ENCODE data around the gene AEBP1.

The AEBP1 gene

DNA sequence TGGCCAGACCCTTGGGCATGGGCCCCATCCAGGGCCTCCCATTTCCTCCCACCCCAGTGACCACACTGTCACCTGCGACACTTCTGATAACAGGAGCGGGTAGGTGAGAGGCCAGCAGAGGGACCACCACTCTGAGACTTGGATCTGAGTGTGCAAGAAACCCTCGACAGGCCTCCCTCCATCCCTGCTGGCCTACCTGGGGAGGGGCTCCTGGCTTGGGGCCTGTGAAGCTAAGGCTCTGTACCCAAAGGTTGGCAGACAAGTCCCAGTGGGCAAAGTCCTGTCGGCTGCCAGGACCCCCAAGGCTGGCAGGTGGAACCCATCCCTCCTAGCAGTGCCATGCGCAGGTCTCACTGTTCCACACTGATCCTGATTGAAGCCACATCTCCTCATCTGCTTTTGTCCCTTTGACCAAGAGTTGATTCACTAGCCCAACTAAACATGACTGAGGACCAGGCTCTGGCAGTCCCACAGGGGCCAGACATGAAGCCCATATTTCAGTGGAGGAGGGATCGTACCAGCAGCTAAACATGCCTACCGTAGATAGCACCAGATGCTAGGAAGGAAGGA is 37.6 kb upstream of the AEBP1 start:
- no peak for DNase-seq (ENCODE audit: low spot score)

DNA sequence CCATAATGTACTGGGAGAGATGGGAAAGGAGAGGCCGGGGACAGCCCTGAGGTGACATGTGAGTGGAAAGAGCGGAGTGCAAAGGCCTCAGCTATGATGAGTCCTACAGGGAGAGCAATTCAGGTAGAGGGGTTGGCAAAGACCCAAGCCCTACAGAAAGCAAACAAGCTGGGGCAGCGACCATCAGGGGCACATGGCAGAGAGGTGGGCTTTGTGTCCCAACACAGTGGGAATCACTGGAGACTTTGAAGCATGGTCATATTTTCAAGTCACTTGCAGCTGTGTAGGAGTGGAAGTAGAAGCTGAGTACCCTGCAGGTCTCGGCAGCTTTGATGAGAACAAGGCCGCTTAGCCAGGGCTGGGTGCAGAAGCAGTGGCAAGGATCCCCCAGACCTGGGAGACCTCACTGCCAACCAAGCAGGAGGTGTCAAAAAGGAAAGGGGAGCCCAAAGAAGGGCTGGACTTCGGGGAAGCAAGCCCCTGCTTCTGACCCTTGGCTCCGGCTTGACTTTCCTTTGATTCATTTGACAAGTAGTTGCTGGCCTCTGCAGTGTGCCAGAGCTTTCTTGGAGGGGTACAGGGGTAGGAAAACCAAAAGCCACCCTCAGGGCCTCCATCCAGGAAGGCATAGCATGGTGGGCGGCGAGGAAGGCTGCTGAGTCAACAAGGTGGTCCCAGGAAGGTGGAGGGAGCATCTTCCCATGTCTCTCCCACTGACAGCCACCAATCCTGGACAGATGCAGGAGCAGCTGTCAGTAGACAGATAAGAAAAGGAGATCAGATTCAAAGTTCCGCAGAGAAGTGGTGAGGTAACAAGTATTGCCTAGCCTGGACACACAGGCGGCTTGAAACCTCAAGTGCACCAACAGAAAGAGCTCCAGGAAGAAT is 36.8 kb upstream of the AEBP1 start:
- DNase-seq (ENCODE audit: low spot score): no peak

DNA sequence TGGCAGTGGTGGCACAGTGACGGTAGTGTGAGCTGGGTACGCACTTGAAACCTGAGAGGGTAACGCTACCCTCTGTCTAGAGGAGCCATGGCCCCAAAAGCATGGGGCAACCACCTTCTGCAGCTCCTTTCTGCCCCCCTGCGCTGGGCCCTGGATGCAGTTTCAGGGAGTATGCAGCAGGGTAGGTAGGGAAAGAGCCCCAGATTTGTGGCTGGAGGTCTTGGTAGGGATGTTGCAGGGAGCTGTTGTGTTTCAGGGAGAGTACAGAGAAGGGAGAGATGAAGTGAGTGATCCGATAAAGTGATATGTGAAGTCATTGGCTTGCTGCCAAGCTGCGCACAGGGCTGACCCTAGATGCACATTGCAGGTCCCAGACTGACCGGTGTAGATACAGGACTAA is 36.1 kb upstream of the AEBP1 start:
- DNase-seq (ENCODE audit: low spot score): no peak

DNA sequence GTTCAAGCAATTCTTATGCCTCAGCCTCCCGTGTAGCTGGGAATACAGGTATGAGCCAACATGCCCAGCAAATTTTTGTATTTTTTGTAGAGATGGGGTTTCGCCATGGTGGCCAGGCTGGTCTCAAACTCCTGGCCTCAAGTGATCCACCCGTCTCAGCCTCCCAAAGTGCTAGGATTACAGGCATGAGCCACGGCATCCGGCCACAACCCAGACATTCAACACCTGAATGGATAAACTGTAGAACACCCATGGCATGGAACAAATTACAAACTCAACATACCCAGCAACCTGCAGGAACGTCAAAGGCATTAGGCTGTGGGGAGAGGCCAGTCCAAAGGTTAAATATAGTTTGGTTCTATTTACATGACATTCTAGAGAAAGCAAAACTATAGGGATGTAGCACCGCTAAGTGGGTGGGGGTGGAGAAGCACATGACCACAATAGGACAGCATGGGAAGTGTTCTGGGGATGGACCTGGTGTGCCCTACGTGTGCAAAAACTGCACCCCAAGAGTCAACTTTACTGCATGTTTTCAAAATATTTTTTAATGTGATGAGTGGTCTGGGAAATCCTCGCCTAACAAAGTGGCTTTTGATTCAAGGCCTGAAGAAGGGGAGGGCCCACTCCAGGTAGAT is 32.3 kb upstream of the AEBP1 start:
- no peak for DNase-seq (ENCODE audit: low spot score)

DNA sequence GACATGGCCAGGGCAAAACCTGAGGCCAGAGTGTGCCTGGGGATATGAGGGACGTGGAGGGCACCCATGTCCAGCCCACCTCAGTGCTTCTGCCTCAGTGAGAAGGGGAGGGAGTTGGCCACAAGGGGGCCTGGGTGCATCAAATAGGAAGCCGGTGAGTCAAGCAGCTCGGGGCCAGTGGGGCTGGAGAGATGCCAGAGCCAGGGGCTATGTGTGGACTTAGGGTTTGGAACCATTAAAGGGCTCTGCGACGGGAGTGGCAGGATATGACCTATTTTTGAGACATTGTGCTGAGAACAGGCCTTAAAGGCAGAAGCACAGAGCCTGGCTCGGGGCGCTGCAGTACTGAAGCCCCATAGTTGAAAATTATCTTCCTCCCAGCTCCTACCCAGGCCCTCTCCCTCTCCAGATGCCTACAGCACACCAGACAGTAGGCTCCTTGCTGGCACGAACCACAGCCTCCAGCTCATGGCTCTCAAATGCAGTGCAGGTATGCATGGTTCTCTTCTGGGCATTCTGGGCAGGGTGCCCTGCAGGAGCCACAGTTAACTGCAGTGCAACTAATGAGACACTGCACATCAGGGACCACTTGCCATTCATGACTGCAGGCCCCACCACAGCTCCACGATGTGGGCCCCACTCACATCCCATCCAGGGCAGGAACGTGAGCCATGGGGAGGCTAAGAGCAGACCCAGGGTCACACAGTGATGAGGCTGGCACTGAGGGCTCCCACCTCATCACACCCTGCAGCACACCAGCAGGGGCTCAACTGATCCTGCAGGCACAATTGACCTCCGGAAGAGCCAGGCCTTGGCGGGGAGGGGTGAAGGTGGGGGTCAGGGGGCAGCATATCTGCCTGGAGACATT is 31.5 kb upstream of the AEBP1 start:
- no peak for DNase-seq (ENCODE audit: low spot score)

DNA sequence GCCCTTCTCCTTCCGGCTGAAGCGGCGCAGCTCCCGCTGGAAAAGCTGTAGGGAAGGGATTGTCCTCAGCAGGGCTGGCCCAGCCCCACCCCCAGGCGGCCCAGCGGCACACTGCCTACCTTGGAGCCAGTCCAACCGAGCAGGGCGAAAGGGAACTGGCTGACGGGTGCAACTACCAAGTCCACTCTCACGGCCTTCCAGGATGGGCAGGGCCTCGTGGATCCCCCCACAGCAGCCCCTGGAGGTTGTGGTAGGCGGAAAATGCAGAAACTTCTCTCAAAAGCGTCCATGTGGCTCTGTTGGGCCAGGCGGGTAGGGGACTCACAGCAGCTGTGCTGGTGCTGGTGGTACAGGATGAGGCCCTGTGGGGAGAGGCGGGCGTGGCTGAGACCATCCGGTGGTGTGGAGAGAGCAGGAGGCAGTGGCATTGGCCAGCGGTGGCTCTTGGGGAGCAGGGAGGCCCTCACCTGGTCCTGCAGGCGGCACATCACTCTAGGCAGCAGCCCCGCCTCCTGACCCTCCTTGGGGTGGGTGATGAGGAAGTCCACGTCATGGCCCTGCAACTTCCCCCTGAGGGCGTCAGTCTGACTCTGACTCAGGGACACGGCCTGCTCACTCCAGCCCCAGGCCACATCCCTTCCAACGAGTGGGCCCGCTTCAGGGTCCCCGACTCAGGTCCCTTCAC is 30.3 kb upstream of the AEBP1 start:
- DNase-seq (ENCODE audit: low spot score): peak; percentile 74

DNA sequence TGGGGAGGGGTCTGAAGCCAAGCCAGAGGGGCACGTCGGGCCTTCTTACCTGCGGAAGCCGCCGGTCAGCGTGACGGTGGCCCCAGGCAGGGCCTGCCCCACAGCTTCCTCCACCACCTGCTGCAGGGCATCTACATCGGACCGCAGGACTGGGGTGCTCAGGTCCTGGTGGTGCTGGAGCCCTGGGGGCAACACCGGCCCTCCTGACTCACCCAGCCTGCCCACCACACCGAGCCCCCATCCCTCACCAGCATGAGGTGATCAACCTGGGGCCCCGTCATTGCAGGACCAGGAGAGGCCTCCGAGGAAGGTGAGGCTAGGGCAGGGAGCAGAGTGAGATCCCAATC is 29.8 kb upstream of the AEBP1 start:
- DNase-seq (ENCODE audit: low spot score): no peak

DNA sequence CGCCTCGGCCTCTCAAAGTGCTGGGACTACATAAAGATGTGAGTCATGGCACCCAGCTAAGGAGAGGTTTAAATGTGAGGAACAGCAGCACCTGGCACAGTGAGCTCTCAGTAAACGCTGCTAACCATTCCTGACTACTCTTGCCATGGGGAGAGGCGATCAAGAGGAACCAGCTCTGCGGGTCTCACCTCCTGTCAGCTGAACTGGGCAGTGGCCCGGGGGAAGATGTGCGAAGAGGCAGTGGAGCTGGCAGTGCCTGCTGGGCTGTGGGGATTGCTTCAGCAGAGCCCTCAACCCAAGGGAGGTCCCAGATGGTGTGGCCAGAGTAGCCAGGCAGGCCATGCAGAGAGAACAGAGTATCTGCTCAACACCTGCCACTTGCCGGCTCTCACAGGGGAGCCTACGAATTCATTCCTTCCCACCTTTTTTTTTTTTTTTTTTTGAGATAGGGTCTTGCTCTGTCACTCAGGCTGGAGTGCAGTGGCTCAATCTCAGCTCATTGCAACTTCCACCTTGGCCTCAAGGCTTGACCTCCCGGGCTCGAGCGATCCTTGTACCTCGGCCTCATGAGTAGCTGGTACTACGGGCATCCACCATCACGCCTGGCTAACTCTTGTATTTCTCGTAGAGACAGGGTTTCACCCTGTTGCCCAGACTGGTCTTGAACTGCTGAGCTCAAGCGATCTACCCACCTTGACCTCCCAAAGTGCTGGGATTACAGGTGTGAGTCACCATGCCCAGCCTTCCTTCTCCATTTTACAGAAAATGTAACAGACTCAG is 28.7 kb upstream of the AEBP1 start:
- no peak for DNase-seq (ENCODE audit: low spot score)

DNA sequence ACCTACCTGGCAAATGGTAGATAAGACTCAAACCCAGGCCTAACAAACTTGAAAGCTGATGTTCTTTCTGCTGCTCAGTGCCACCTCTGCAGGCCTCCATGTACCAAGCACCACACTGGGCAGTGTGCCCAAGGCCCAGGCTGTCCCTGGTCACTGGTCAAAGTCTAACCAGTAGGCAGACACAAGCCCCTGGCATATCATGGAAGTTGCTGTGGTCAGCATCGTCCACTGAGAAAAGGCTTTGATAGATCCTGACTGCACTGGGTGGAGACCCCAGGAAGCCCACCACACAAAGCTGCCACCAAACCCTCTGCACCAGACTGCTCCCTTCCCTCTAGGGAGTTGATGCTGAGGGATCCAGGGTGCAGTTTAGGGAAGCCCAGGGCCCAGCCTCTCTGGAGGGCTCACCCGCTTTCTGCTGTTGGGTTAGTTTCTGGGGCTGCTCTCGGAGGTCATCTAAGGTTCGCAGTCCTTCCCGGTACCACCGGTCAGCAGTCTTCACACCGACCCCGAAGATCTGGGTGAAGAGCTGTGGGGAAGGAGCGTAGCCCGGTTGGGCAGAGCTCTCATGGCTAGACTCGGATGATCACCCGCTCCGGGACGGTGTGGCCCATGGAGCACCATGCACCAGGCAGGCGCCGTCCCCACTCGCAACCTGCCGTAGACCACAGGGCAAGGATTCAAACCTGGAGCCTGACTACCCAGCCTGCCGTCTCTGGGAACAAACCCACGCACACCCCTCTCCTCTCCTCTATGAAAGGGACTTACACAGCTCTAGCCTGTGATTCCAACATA is 27.8 kb upstream of the AEBP1 start:
- no peak for DNase-seq (ENCODE audit: low spot score)

DNA sequence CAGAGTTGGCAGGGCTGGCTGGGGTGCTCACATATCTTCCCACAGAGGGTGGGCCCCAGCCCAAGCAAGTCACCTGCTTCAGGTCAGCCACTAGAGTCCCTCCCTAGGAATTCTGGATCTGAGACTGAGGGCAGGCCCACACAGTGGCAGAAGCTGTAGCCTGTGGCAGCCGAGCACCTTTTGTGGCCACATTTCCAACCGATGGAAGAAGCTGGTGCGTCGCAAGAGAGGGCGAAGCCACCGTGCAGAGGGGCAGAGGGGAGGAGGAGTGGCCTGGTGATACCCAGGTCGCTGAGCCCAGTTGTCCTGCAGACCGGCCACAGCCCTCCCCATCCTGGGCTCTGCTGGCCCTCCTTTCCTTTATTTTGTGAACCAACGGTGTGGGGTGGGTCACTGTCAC is 27.1 kb upstream of the AEBP1 start:
- DNase-seq (ENCODE audit: low spot score): no peak

DNA sequence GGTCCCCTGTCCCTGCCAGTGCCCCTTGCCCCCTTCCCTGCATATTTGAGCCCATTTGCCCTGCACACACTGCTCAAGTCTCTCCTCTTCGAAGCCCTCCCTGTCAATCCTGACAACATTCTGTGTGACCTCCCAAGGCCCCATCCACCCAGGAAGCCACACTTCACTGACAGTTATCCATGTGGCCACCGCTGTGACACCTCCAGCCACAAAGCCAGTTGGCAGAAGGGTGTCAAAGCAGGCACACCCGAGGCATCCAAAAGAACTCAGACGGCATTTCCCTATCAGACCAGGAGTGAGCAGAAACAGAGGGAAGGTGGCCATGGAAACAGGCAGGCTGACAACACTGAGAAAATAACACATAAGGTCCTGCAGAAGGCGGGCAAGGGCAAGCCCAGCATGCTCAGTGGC is 26.5 kb upstream of the AEBP1 start:
- no peak for DNase-seq (ENCODE audit: low spot score)

DNA sequence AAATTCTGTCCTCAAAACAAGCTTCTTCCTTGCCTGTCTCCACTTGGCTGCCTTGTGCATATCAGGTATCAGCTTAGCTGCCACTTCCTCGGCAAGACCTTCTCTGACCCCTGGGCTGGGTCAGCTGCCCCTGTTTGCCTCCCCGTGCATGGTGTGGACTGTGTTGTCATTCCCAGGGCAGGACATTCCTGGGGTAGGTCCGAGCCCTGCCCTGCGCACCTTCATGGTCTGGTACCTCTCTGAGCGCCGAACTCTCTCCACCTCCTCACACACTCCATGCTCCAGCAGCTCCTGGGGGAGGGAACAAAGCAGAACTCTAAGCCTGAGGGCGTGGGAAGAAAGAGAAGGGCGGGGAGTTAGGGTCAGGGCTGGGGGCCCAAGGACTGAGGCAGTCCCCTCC is 25.6 kb upstream of the AEBP1 start:
- DNase-seq (ENCODE audit: low spot score): no peak

DNA sequence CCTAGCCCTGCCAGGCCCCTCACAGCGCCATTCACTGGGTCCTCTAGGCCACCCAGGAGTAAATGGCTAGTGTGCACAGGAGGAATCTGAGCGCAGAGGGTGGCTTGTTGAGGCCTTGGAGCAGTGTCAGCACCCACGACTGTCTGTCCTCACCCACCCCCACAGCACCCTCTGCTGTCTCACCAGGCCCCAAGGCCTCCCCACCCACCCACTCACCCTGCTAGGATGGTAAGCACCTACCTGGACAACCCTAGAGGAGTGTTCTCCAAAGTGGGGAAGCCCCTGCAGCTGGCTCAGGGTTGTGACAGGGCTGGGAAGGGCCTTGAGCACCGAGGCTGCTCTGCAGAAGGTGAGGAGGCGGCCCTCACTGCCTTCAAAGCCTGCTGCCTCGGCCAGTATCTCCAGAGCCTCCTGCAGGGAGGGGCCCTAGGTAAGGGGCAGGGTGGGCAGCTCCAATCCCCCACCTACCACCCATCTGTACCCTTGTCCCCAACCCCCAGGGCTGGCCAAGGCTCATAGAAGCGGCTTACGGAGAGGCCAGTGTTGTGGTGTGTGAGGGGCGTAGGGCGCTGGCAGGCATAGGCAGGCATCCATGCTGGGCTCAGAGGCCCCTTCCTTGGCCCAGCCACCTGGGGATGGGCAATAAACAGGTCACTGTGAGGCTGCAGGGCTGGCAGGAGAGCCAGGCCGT is 24.7 kb upstream of the AEBP1 start:
- no peak for DNase-seq (ENCODE audit: low spot score)

DNA sequence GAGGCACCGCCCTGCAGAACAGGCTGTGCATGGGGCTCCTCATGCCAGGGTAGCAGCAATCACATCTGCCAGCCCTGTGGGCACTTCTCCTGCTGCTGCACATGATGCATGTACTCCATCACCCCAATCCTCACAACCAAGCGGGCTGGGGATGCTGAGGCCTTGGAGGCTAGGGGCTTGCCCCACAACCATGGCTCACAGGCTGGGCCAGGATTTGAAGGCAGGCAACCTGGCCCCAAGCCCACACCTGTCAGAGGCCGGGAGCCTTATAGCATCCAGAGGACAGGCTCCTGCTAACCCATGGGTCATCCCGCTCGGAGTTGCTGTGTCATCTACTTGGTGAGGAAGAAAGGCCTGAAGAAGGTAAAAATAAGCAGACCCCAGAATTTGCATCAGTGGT is 24.0 kb upstream of the AEBP1 start:
- DNase-seq (ENCODE audit: low spot score): no peak

DNA sequence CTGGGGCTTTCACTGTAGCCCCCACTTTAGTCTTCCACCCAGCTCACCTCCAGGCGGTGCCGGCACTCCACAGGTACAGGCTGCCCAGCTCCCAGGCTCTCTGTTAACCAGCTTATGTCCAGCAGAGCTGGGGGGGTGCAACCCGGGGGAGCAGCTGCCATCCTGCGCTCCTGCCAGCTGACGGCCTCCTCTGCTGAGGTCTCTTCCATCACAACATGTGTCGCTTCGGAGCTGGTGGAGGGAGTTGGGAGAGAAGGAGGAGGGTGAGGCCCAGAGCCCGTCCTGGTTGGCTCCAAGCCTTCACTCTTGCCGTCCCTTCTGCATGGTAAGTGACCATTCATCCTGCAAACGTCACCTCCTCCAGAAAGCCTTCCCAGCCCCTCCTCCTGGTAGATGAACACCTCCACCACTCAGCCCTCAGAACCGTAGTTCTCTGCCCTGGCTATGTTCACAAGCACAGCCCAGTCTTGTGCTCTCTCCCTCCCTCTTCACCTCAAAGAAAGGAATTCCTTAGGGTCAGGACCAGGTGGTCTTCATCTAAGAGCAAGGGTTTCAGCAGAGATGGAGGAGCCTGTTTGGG is 23.4 kb upstream of the AEBP1 start:
- DNase-seq (ENCODE audit: low spot score): no peak

DNA sequence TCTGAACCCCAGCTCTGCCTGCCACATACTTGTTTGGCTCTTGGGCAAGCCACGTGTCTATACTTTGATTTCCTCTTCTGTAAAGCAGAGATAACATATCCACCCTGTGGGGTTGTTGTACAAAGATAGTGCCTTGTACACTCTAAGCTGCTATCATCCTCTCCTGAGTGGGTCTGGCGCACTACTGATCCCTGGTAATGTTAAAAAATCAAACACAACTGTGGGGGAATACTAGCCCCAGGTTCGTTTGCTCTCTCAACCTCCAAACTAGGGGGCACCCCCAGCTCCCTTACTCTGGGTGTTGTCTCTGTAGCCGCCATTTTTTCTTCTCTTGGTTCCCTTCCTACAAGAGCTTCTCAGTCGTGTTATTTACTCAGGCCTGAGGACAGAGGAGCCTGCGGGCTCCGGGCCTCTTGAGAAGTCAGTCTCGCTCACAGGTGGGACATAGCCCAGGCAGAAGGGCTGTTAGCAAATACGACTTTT is 22.8 kb upstream of the AEBP1 start:
- DNase-seq (ENCODE audit: low spot score): no peak

DNA sequence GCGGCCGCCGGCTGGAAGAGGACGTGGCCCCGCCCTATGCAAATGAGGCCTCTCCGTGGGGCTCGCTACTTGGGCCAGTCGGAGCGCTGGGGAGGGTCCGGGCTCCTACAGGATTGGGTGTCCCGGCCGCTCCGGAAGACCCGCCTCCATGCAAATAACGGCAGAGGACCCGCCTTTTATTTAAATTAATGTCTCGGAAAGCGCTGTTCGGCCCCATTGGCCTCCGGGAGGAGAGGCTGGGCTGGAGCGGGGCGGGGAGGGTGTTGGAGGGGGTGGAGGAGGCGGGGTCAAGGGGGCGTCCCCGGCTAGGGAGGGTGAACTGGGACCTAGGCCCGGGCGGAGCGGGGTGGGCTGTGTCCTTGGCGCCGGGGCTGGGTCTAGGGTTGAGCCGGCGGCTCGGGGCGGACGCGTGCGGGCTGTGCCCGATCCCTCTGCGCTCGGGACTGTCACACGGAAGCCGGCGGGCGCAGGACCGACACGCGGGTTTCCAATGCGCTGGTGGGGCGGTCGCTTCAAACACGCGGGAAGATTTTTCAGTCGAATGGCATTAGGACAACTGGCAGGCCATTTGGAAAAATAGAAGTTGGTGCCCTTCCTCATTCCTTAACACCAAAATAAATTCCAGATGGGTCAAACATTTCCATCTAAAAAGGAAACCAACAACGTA is 21.5 kb upstream of the AEBP1 start:
- DNase-seq (ENCODE audit: low spot score): peak; percentile 99

DNA sequence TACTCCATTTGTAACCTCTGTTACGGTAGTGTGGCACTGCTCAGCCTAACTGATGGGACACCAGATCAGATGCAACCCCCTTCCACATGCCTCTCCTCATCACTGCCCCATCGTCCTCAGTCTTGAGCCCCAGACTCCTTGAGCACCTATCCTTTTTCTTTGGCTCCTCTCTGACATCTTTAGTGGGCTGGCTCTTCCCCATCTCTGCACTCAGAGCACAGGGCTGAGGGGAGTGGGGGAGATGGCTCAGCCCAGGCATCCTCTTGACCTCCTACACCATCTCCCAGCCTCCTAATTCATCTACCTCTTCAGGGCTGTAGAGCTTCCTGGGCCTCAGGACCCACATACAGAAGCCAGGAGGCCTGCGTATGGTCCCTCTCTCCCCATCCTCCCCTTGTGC is 20.3 kb upstream of the AEBP1 start:
- no peak for DNase-seq (ENCODE audit: low spot score)

DNA sequence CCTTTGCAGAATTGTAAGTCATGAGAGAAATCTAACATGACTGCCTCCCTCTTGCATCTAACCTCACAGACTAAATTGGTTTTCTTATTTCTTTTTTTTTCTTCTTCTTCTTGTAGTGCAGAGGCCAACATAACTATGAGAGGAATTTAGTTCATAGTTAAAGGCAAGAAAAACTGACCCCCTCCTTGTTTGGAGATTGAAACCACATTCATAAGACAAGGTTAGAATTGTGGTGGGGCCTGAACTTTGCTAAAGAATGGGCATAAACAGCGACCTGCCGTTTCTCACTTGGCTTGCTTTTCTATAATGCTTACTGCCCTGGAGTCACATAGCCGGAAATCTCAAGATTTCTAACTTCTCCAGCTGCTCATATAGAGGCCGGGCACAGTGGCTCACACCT is 19.4 kb upstream of the AEBP1 start:
- DNase-seq (ENCODE audit: low spot score): no peak

All from pons (tissue), 1 donor.